ENCODE results near the gene AARSD1.
"Not testable (repeated sequence)": the region's sequence is repeated elsewhere in the genome, so short reads cannot be mapped to it uniquely, and the experiment has no call there.

Gene AARSD1

DNA sequence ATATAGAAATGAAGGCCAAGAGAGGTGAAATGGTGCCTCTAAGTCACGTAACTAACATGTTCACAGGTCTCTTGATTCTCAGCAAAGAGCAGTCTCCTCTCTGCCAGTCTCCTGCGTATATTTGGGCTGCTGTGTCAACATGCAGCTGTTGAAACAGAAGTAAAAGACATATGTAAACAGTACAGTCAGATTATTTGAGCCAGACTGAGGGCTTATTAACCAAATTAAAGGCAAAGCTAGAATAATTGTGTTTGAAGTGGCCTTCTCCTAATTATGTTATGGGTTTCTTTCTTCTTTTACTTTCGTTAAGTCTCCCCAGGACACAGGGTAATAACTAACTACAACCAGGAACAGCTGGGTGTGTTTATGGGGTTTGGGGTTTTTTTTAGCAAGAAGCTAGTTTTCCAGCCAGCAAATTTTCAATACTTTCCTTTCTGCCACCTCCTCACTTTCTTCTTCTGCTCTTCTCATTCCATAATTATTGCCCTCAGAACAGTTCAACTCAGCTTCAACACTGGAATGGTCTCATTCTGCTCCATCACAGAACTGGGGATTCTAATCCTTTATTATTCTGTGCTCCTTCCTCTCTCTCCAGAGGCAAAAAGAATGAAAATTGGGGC is 45.2 kb downstream of the AARSD1 start:
- TF ChIP-seq, protein P1, sequence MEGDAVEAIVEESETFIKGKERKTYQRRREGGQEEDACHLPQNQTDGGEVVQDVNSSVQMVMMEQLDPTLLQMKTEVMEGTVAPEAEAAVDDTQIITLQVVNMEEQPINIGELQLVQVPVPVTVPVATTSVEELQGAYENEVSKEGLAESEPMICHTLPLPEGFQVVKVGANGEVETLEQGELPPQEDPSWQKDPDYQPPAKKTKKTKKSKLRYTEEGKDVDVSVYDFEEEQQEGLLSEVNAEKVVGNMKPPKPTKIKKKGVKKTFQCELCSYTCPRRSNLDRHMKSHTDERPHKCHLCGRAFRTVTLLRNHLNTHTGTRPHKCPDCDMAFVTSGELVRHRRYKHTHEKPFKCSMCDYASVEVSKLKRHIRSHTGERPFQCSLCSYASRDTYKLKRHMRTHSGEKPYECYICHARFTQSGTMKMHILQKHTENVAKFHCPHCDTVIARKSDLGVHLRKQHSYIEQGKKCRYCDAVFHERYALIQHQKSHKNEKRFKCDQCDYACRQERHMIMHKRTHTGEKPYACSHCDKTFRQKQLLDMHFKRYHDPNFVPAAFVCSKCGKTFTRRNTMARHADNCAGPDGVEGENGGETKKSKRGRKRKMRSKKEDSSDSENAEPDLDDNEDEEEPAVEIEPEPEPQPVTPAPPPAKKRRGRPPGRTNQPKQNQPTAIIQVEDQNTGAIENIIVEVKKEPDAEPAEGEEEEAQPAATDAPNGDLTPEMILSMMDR (IDR thresholded peaks at IDR 0.05; ENCODE audit: borderline replicate concordance, control extremely low read depth, extremely low read depth, insufficient read depth, missing control alignments), result no peak
- no peak for DNase-seq (ENCODE audit: low spot score)
- in situ Hi-C loops (cut with MboI; ENCODE audit: low sequenced_read_pairs, unreplicated experiment), result no loop called here

- TF ChIP-seq, protein P1 (IDR thresholded peaks at IDR 0.05; ENCODE audit: borderline replicate concordance, control extremely low read depth, extremely low read depth, insufficient read depth, missing control alignments), result no peak
- no peak for DNase-seq (ENCODE audit: low spot score)
- in situ Hi-C loops (cut with MboI; ENCODE audit: low sequenced_read_pairs, unreplicated experiment), result no loop called here
Measured at GRCh38 chr17:42917236-42917603, 47.0 kb downstream of the AARSD1 start.

GRCh38 chr17:42916388-42917235 is 47.6 kb downstream of the AARSD1 start:
- DNase-seq (ENCODE audit: low spot score); in situ Hi-C loops (cut with MboI; ENCODE audit: low sequenced_read_pairs, unreplicated experiment): not testable (repeated sequence)

GRCh38 chr17:42915288-42915687 is 49.0 kb downstream of the AARSD1 start:
- DNase-seq (ENCODE audit: low spot score); in situ Hi-C loops (cut with MboI; ENCODE audit: low sequenced_read_pairs, unreplicated experiment): not testable (repeated sequence)

DNA sequence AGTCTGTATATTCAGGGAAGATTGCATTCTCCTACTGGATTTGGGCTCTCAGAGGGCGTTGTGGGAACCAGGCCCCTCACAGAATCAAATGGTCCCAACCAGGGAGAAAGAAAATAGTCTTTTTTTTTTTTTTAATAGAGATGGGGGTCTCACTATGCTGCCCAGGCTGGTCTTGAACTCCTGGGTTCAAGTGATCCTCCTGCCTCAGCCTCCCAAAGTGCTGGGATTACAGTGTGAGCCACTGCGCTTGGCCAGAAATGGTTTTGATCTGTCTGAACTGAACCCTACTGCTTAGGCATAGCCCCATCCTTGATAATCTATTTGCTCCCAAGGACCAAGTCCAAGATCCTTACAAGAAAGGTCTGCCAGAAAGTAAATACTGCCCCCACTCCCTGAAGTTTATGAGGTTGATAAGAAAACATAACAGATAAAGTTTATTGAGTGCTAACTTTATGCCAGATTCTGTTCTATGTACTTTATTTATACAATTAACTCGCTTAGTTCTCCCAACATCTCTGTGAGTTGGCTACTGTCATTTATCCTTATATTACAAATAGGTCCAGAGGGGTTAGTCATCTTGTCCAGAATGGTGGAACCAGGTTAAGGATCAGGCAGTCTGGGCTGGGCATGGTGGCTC is 50.2 kb downstream of the AARSD1 start:
- TF ChIP-seq, protein P1 (IDR thresholded peaks at IDR 0.05; ENCODE audit: borderline replicate concordance, control extremely low read depth, extremely low read depth, insufficient read depth, missing control alignments), result no peak
- DNase-seq (ENCODE audit: low spot score), result no peak
- in situ Hi-C loops (cut with MboI; ENCODE audit: low sequenced_read_pairs, unreplicated experiment), result no loop called here

DNA sequence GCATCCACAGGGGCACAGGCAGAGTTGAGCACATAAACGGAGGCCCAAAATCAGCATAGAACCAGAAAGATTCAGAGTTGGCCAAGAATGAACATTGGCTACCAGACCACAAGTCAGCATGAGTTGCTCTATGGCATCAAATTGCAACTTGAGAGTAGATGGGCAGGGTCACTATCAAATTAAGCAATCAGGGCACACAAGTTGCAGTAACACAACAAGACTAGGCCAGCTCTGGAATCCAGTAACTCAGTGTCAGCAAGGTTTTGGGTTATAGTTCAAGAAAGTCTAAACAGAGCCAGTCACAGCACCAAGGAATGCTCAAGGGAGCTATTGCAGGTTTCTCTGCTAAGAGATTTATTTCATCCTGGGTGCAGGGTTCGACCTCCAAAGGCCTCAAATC is 50.7 kb downstream of the AARSD1 start:
- TF ChIP-seq, protein P1 (IDR thresholded peaks at IDR 0.05; ENCODE audit: borderline replicate concordance, control extremely low read depth, extremely low read depth, insufficient read depth, missing control alignments), result no peak
- DNase-seq (ENCODE audit: low spot score), result no peak
- in situ Hi-C loops (cut with MboI; ENCODE audit: low sequenced_read_pairs, unreplicated experiment), result no loop called here

DNA sequence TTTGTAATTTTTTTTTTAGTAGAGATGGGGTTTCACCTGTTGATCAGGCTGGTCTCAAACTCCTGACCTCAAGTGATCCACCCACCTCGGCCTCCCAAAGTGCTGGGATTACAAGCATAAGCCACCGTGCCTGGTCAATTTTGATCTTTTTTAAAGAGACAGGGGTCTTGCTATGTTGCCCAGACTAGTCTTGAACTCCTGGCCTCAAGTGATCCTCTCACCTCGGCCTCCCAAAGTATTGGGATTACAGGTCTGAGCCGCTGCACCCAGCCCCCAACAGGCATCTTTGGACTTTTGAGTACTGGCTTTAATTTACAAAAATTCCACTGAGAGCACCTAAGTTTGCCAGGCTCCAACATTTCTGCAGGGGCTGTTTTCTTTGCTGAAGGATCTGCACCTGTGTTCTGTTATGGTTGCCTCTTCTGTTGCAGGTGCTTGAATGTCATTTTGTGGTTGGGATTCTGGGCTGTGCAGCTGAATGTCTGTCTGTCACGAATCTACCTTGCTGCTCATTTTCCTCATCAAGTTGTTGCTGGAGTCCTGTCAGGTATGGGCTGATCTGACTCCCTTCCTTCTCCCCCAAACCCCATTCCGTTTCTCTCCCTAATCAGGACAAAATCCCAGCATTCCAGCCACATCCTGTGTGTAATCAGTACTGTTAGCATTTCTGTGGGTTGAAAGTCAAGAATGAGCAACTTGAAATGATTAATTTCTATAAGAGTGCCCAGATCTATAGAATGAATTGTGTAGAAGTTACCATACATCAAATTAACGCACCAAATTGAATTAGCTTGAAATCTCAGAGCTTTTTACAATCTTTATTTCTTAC is 55.2 kb downstream of the AARSD1 start:
- in situ Hi-C loops (cut with MboI; ENCODE audit: low sequenced_read_pairs, unreplicated experiment), result no loop called here

More for the DNA sequence above, 55.2 kb downstream of the AARSD1 start:
- no peak for DNase-seq (ENCODE audit: low spot score)
- TF ChIP-seq, protein P1 (IDR thresholded peaks at IDR 0.05; ENCODE audit: borderline replicate concordance, control extremely low read depth, extremely low read depth, insufficient read depth, missing control alignments), result no peak
